ENCODE results near the gene GLUD2. TPM values are rescaled to one million over a fixed set of nuclear protein-coding genes. Genes with fewer than 3 reads are reported as not detected.
"Not testable (repeated sequence)": the region's sequence is repeated elsewhere in the genome, so short reads cannot be mapped to it uniquely, and the experiment has no call there.

GLUD2 gene
- polyA plus RNA-seq, 1 donor (not counting 4 experiments of a cell fraction or from before 2014, with no cell fraction given) = 1.5 TPM

GRCh38 chrX:121064579-121064978 is 17.2 kb downstream of the GLUD2 start:
- Histone ChIP-seq H2AFZ (ENCODE audit: control insufficient read depth, low read length) (no peak overlapping the region), H3K27ac (ENCODE audit: control insufficient read depth, insufficient read depth, low read length) (no peak overlapping the region), H3K9me1 (ENCODE audit: control insufficient read depth, extremely low read depth, insufficient read depth, low read length) (no peaks in the 10 kb centered on the region), H3K4me3 (ENCODE audit: control insufficient read depth in 2 of 3, extremely low read depth in 1 of 3, insufficient read depth in 2 of 3, low read depth in 1 of 3, low read length in 3 of 3) (no peak overlapping the region), H3K27me3 (ENCODE audit: control insufficient read depth, extremely low read depth, insufficient read depth, low read length) (no peaks in the 10 kb centered on the region), H3K9ac (ENCODE audit: control insufficient read depth, extremely low read depth, insufficient read depth, low read length) (no peak overlapping the region), H3K36me3 (ENCODE audit: control insufficient read depth in 2 of 2, extremely low read depth in 1 of 2, insufficient read depth in 2 of 2, low read length in 2 of 2) (no peaks in the 10 kb centered on the region), H3K4me1 (ENCODE audit: control insufficient read depth, extremely low read depth, insufficient read depth, low read length) (no peaks in the 10 kb centered on the region), H3K79me2 (ENCODE audit: control insufficient read depth, insufficient read depth, low read length) (no peaks in the 10 kb centered on the region), H3K4me2 (ENCODE audit: control insufficient read depth, extremely low read depth, insufficient read depth, low read depth, low read length) (no peak overlapping the region), H4K20me1 (ENCODE audit: control insufficient read depth, extremely low read depth, insufficient read depth, low read length) (no peaks in the 10 kb centered on the region), H3K9me3 (ENCODE audit: control insufficient read depth, low read depth, low read length) (no peaks in the 10 kb centered on the region)
- no peak for TF ChIP-seq EZH2 (IDR thresholded peaks at IDR 0.05; ENCODE audit: low read length)
- no peak for TF ChIP-seq CTCF (optimal IDR thresholded peaks at IDR 0.05 in 1 of 3, IDR thresholded peaks at IDR 0.05 in 1 of 3, conservative IDR thresholded peaks at IDR 0.05 in 1 of 3; ENCODE audit: extremely low read depth in 1 of 3, insufficient read depth in 2 of 3, low read length in 3 of 3)
- dilution Hi-C loops (cut with MboI; ENCODE audit: extremely low pct_ligation_motif_present, low sequenced_read_pairs) = no loop called here
- DNase-seq (ENCODE audit: low read depth, low spot score) (no peak), FAIRE-seq (no peak)

GRCh38 chrX:121084247-121084646 is 36.8 kb downstream of the GLUD2 start:
- H3K9me1 ChIP-seq (ENCODE audit: control insufficient read depth, extremely low read depth, insufficient read depth, low read length); H3K4me2 ChIP-seq (ENCODE audit: control insufficient read depth, extremely low read depth, insufficient read depth, low read depth, low read length); H3K27ac ChIP-seq (ENCODE audit: control insufficient read depth, insufficient read depth, low read length); dilution Hi-C loops (cut with MboI; ENCODE audit: extremely low pct_ligation_motif_present, low sequenced_read_pairs); H3K36me3 ChIP-seq (ENCODE audit: control insufficient read depth in 2 of 2, extremely low read depth in 1 of 2, insufficient read depth in 2 of 2, low read length in 2 of 2); H3K79me2 ChIP-seq (ENCODE audit: control insufficient read depth, insufficient read depth, low read length); H3K4me1 ChIP-seq (ENCODE audit: control insufficient read depth, extremely low read depth, insufficient read depth, low read length); H3K9me3 ChIP-seq (ENCODE audit: control insufficient read depth, low read depth, low read length); DNase-seq (ENCODE audit: low read depth, low spot score); H2AFZ ChIP-seq (ENCODE audit: control insufficient read depth, low read length); H3K9ac ChIP-seq (ENCODE audit: control insufficient read depth, extremely low read depth, insufficient read depth, low read length); H4K20me1 ChIP-seq (ENCODE audit: control insufficient read depth, extremely low read depth, insufficient read depth, low read length); H3K27me3 ChIP-seq (ENCODE audit: control insufficient read depth, extremely low read depth, insufficient read depth, low read length); H3K4me3 ChIP-seq (ENCODE audit: control insufficient read depth in 2 of 3, extremely low read depth in 1 of 3, insufficient read depth in 2 of 3, low read depth in 1 of 3, low read length in 3 of 3); FAIRE-seq: not testable (repeated sequence)

GRCh38 chrX:121084903-121085611 is 37.6 kb downstream of the GLUD2 start:
- TF ChIP-seq EZH2 (IDR thresholded peaks at IDR 0.05; ENCODE audit: low read length) (no peak), CTCF (optimal IDR thresholded peaks at IDR 0.05 in 1 of 3, IDR thresholded peaks at IDR 0.05 in 1 of 3, conservative IDR thresholded peaks at IDR 0.05 in 1 of 3; ENCODE audit: extremely low read depth in 1 of 3, insufficient read depth in 2 of 3, low read length in 3 of 3) (no peak)
- dilution Hi-C loops (cut with MboI; ENCODE audit: extremely low pct_ligation_motif_present, low sequenced_read_pairs) = no loop called here
- Histone ChIP-seq H3K9me3 (ENCODE audit: control insufficient read depth, low read depth, low read length) (no peaks in the 10 kb centered on the region), H2AFZ (ENCODE audit: control insufficient read depth, low read length) (no peak overlapping the region), H3K4me1 (ENCODE audit: control insufficient read depth, extremely low read depth, insufficient read depth, low read length) (no peaks in the 10 kb centered on the region), H3K9me1 (ENCODE audit: control insufficient read depth, extremely low read depth, insufficient read depth, low read length) (no peaks in the 10 kb centered on the region), H4K20me1 (ENCODE audit: control insufficient read depth, extremely low read depth, insufficient read depth, low read length) (no peaks in the 10 kb centered on the region), H3K4me2 (ENCODE audit: control insufficient read depth, extremely low read depth, insufficient read depth, low read depth, low read length) (no peak overlapping the region), H3K27me3 (ENCODE audit: control insufficient read depth, extremely low read depth, insufficient read depth, low read length) (no peaks in the 10 kb centered on the region), H3K36me3 (ENCODE audit: control insufficient read depth in 2 of 2, extremely low read depth in 1 of 2, insufficient read depth in 2 of 2, low read length in 2 of 2) (no peaks in the 10 kb centered on the region), H3K4me3 (ENCODE audit: control insufficient read depth in 2 of 3, extremely low read depth in 1 of 3, insufficient read depth in 2 of 3, low read depth in 1 of 3, low read length in 3 of 3) (no peak overlapping the region), H3K27ac (ENCODE audit: control insufficient read depth, insufficient read depth, low read length) (no peak overlapping the region), H3K79me2 (ENCODE audit: control insufficient read depth, insufficient read depth, low read length) (no peaks in the 10 kb centered on the region), H3K9ac (ENCODE audit: control insufficient read depth, extremely low read depth, insufficient read depth, low read length) (no peak overlapping the region)
- FAIRE-seq (no peak), DNase-seq (ENCODE audit: low read depth, low spot score) (no peak)
